Retinal pigment epithelial cell (primary cell): ENCODE results near the gene VSIG10L2.

Experiments used
- DNase-seq: peaks from one replicate; pipeline ENCODE4 v3.0.0-alpha.2; 2010; ENCODE audit warnings: low read depth
- H3K4me3 ChIP-seq: 2 replicates; pipeline ENCODE4 v1.5.1; 2011; ENCODE audit warnings: mild to moderate bottlenecking, low read length, control low read depth, moderate library complexity
- CTCF ChIP-seq: conservative IDR thresholded peaks from 2 replicates; pipeline ENCODE4 v1.5.1; 2011; ENCODE audit warnings: low read depth, low read length, control low read depth, inconsistent platforms

Gene VSIG10L2

GRCh38 chr11:125995313-125995712 is 49.5 kb downstream of the VSIG10L2 start:
- no peak for DNase-seq

GRCh38 chr11:125998267-125998666 is 52.4 kb downstream of the VSIG10L2 start:
- H3K4me3 ChIP-seq = no peak overlapping the region
- no peak for DNase-seq
- no peak for TF ChIP-seq CTCF

More at GRCh38 chr11:125995313-125995712, 49.5 kb downstream of the VSIG10L2 start:
- no peak overlapping the region for H3K4me3 ChIP-seq
- TF ChIP-seq CTCF = no peak

GRCh38 chr11:125999234-125999880 is 53.5 kb downstream of the VSIG10L2 start:
- TF ChIP-seq CTCF = no peak
- no peak overlapping the region for H3K4me3 ChIP-seq
- no peak for DNase-seq

- DNase-seq = no peak
- no peak for TF ChIP-seq CTCF
- no peak overlapping the region for H3K4me3 ChIP-seq
Observed at GRCh38 chr11:126002181-126002580, 56.3 kb downstream of the VSIG10L2 start.
